CD14-positive monocyte (primary cell): ENCODE results near the gene ACTR2. TPM values are rescaled to one million over a fixed set of nuclear protein-coding genes. Genes with fewer than 3 reads are reported as not detected.
A peak's percentile ranks its signal among the peaks of the same experiment; 100 is the strongest.

Experiments used
- DNase-seq, 3 donors: peaks; one replicate each; pipeline ENCODE4 v3.0.0-alpha.2; 2011 to 2022
- H2AFZ ChIP-seq: 2 replicates; pipeline ENCODE4 v1.6.0; 2012; ENCODE audit warnings: mild to moderate bottlenecking, low read depth, low read length, inconsistent platforms; ENCODE audit not compliant: insufficient read depth, poor library complexity, severe bottlenecking
- H3K27ac ChIP-seq, 2 donors: 1 replicate in 1 of 2; 2 replicates in 1 of 2; pipeline ENCODE4 v1.5.1; 2012 to 2013; ENCODE audit warnings: low read length in 2 of 2, control low read depth in 1 of 2, inconsistent platforms in 1 of 2, low read depth in 1 of 2, mild to moderate bottlenecking in 1 of 2
- H3K27me3 ChIP-seq, 2 donors: one replicate each; pipeline versions ENCODE4 v1.6.0 to v1.6.1; 2011 to 2013; ENCODE audit warnings: low read length in 2 of 2; ENCODE audit not compliant: control insufficient read depth in 2 of 2, insufficient read depth in 2 of 2
- H3K36me3 ChIP-seq, 2 donors: replicated peaks in 1 of 2; 1 replicate in 1 of 2; 2 replicates in 1 of 2; pipeline versions ENCODE4 v1.5.1 to v1.6.1; 2012 to 2013; ENCODE audit warnings: low read length in 2 of 2, control low read depth in 1 of 2, inconsistent platforms in 1 of 2, mild to moderate bottlenecking in 1 of 2; ENCODE audit not compliant: insufficient read depth in 2 of 2, control insufficient read depth in 1 of 2
- H3K4me1 ChIP-seq, 2 donors: 1 replicate in 1 of 2; 2 replicates in 1 of 2; pipeline versions ENCODE4 v1.5.1 to v1.6.1; 2012 to 2013; ENCODE audit warnings: low read length in 2 of 2, control low read depth in 1 of 2, inconsistent platforms in 1 of 2, mild to moderate bottlenecking in 1 of 2, moderate library complexity in 1 of 2; ENCODE audit not compliant: insufficient read depth in 2 of 2, control insufficient read depth in 1 of 2
- H3K4me2 ChIP-seq: replicated peaks from 2 replicates; pipeline ENCODE3; 2012; ENCODE audit warnings: low read length, moderate library complexity, mild to moderate bottlenecking; ENCODE audit not compliant: poor library complexity, severe bottlenecking; ENCODE audit errors: extremely low read depth
- H3K4me3 ChIP-seq, 3 experiments: fragments of 200-600 bp in 1 of 3; sonication (generic) in 1 of 3; replicated peaks in 1 of 3; 1 replicate in 2 of 3; 2 replicates in 1 of 3; pipeline ENCODE4 v1.5.1; 2011 to 2013; ENCODE audit warnings: low read length in 3 of 3, mild to moderate bottlenecking in 3 of 3, control low read depth in 2 of 3, low read depth in 2 of 3, inconsistent platforms in 1 of 3, moderate library complexity in 1 of 3
- H3K79me2 ChIP-seq: 2 replicates; pipeline ENCODE4 v1.6.0; 2012; ENCODE audit warnings: mild to moderate bottlenecking, control low read depth, inconsistent platforms, low read length, moderate library complexity; ENCODE audit not compliant: insufficient read depth
- H3K9ac ChIP-seq: 2 replicates; pipeline ENCODE4 v1.6.0; 2017; ENCODE audit warnings: low read length, mild to moderate bottlenecking; ENCODE audit not compliant: insufficient read depth, poor library complexity, severe bottlenecking
- H3K9me3 ChIP-seq, 2 donors: replicated peaks in 1 of 2; 1 replicate in 1 of 2; 2 replicates in 1 of 2; pipeline versions ENCODE4 v1.5.1 to v1.6.1; 2012 to 2013; ENCODE audit warnings: low read length in 2 of 2, control low read depth in 1 of 2; ENCODE audit not compliant: control insufficient read depth in 1 of 2, insufficient read depth in 1 of 2
- H4K20me1 ChIP-seq: 2 replicates; pipeline ENCODE4 v1.6.0; 2012; ENCODE audit warnings: mild to moderate bottlenecking, low read length, control low read depth, moderate library complexity; ENCODE audit not compliant: insufficient read depth
- H3K27ac Mint-ChIP-seq, 7 donors: one replicate each; pipeline ENCODE4 v1.8.0; 2020; ENCODE audit warnings: mild to moderate bottlenecking in 7 of 7, mixed read lengths in 7 of 7, moderate library complexity in 6 of 7, inconsistent platforms in 2 of 7
- H3K27me3 Mint-ChIP-seq, 3 donors: one replicate each; pipeline ENCODE4 v1.8.0; 2021 to 2022; ENCODE audit warnings: low read depth in 3 of 3, mild to moderate bottlenecking in 3 of 3, mixed read lengths in 3 of 3, moderate library complexity in 3 of 3, inconsistent platforms in 1 of 3
- H3K36me3 Mint-ChIP-seq, 2 donors: one replicate each; pipeline ENCODE4 v1.8.0; 2020; ENCODE audit warnings: mixed read lengths in 2 of 2, inconsistent platforms in 1 of 2, mild to moderate bottlenecking in 1 of 2
- H3K4me1 Mint-ChIP-seq: one replicate; pipeline ENCODE4 v1.8.0; 2020; ENCODE audit warnings: mild to moderate bottlenecking, mixed read lengths
- H3K4me3 Mint-ChIP-seq, 2 donors: one replicate each; pipeline ENCODE4 v1.8.0; 2020; ENCODE audit warnings: mild to moderate bottlenecking in 2 of 2, mixed read lengths in 2 of 2, moderate library complexity in 1 of 2
- H3K9me3 Mint-ChIP-seq, 7 donors: one replicate each; pipeline ENCODE4 v1.8.0; 2020 to 2022; ENCODE audit warnings: mixed read lengths in 7 of 7, mild to moderate bottlenecking in 6 of 7, moderate library complexity in 6 of 7, inconsistent platforms in 2 of 7
- WGBS: methylation state at CpG from one replicate; pipeline ENCODE4 v1.1.5; 2013; ENCODE audit warnings: missing lambda C conversion rate; ENCODE audit not compliant: insufficient coverage; 5-methylcytosine and 5-hydroxymethylcytosine counted together
- intact Hi-C, 2 donors: fragments of 100-400 bp; cut with micrococcal nuclease; formaldehyde crosslinking; loops; one replicate each; pipeline versions ENCODE4 v1.15.0 to v1.15.1; 2023
- polyA plus RNA-seq, 3 donors: library from polyadenylated mRNA; depleted of rRNA in 1 of 3; unstranded in 2 of 3; stranded (reverse) in 1 of 3; fragments of 300-500 nt in 2 of 3; fragments of >200 nt in 1 of 3; fragmentation: Illumina TruSeq in 2 of 3; gene quantifications; 1 replicate in 2 of 3; 2 replicates in 1 of 3; pipeline ENCODE4 v1.2.3, GENCODE V29; 2012 to 2021
- TF ChIP-seq, protein P1 (sequence below): fragments of 200-600 bp; IDR thresholded peaks from one replicate; pipeline ENCODE4 v1.8.0; 2022; ENCODE audit warnings: antibody characterized with exemption, mild to moderate bottlenecking

The ACTR2 gene
- polyA plus RNA-seq, 3 donors = 88.7 to 560 (median 342) TPM

DNA sequence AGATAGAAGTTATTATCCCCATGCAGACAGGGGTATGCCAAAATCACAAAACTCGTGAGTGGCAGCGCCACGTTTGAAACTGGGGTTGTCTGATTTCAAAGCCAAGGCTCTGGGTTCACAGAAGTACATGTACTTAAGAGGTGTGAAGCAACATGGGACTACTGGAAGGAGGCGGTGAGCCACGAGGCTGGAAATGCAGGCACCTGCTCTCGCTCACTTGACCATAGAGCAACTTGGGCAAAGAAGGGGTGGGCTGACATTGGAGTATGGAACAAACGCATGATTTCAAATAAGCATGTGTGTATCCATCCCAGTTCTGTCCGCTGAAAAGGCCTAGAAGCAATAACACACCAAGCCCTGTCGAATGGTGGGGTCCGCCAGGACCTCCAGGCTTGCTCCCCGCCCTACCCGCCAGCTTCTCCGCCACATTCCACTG is 593 bp upstream of the ACTR2 start:
- intact Hi-C loops = loop anchor here (5.0 to 10.0 kb wide), 5 partner anchors 95 to 205 kb away; partner anchors contain the start of genes SPRED2 (in 2 of the 2) and RAB1A (in 1 of the 2)
- TF ChIP-seq, protein P1, sequence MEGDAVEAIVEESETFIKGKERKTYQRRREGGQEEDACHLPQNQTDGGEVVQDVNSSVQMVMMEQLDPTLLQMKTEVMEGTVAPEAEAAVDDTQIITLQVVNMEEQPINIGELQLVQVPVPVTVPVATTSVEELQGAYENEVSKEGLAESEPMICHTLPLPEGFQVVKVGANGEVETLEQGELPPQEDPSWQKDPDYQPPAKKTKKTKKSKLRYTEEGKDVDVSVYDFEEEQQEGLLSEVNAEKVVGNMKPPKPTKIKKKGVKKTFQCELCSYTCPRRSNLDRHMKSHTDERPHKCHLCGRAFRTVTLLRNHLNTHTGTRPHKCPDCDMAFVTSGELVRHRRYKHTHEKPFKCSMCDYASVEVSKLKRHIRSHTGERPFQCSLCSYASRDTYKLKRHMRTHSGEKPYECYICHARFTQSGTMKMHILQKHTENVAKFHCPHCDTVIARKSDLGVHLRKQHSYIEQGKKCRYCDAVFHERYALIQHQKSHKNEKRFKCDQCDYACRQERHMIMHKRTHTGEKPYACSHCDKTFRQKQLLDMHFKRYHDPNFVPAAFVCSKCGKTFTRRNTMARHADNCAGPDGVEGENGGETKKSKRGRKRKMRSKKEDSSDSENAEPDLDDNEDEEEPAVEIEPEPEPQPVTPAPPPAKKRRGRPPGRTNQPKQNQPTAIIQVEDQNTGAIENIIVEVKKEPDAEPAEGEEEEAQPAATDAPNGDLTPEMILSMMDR = no peak
- peak overlapping the region; percentile 79 to 89 (median 89) for H3K4me3 ChIP-seq
- Mint-ChIP-seq H3K4me3 (peak overlapping the region; percentile 93 to 96), H3K9me3 (peaks cover 0 to 2% (median 0%) of the 10 kb centered on the region in 7 donors), H3K4me1 (peaks cover 29% of the 10 kb centered on the region), H3K36me3 (peaks cover 9 to 13% of the 10 kb centered on the region in 2 donors), H3K27me3 (peaks cover 0 to 6% (median 2%) of the 10 kb centered on the region in 3 donors), H3K27ac (peak overlapping the region; percentile 97 to 99 (median 99))
- H3K9ac ChIP-seq = peak overlapping the region; percentile 100
- WGBS = 1% methylated on average over 13 of the region's 13 CpGs
- H3K27ac ChIP-seq = peak overlapping the region; percentile 96 to 99
- peaks cover 34 to 46% of the 10 kb centered on the region in 2 donors for H3K4me1 ChIP-seq
- peaks cover 33% of the 10 kb centered on the region for H4K20me1 ChIP-seq
- H3K27me3 ChIP-seq = no peaks in the 10 kb centered on the region
- H2AFZ ChIP-seq = peak overlapping the region; percentile 81
- DNase-seq = peak in 2 of 3 donors; percentile 39 to 42
- H3K4me2 ChIP-seq = peak overlapping the region; percentile 73
- H3K36me3 ChIP-seq = no peaks in the 10 kb centered on the region
- H3K79me2 ChIP-seq = peaks cover 69% of the 10 kb centered on the region
- no peaks in the 10 kb centered on the region for H3K9me3 ChIP-seq

DNA sequence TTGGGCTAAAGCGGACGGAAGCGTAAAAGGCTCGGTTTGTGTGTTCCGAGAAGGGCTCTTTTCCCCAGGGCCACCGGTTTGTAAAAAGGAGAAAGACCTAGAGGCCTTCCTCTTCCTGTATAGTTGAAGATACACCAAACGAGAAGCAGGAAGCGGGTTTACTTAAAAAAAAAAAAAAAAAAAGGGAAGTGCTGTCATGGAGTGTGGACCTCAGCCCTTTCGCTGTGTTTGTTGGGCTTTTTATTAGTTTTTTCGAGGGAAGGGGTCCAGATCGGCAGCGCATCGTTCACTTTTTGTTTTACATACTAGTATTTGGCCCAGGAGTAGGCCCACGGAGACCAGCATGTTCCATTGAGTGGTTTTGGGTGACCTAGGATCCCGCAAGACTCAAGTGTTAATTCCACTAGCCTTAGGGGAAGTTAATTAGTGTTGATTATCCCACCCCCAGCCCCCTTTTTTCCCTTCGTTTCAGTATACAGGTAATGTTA is 676 bp downstream of the ACTR2 start:
- H3K9ac ChIP-seq = peak overlapping the region; percentile 100
- no peaks in the 10 kb centered on the region for H3K9me3 ChIP-seq
- H3K36me3 ChIP-seq = no peaks in the 10 kb centered on the region
- Mint-ChIP-seq H3K36me3 (peaks cover 9 to 17% of the 10 kb centered on the region in 2 donors), H3K9me3 (peaks cover 0 to 2% (median 0%) of the 10 kb centered on the region in 7 donors), H3K4me1 (peaks cover 40% of the 10 kb centered on the region), H3K27me3 (peaks cover 0 to 6% (median 1%) of the 10 kb centered on the region in 3 donors), H3K4me3 (peak overlapping the region; percentile 86 to 98), H3K27ac (peak overlapping the region; percentile 97 to 100 (median 98))
- H2AFZ ChIP-seq = no peak overlapping the region
- H3K27me3 ChIP-seq = no peaks in the 10 kb centered on the region
- H3K4me3 ChIP-seq = peak overlapping the region; percentile 79 to 92 (median 89)
- H4K20me1 ChIP-seq = peaks cover 46% of the 10 kb centered on the region
- H3K4me2 ChIP-seq = peak overlapping the region; percentile 73
- peak; percentile 80 to 84 (median 82) for DNase-seq
- intact Hi-C loops = loop anchor here (5.0 to 10.0 kb wide), 5 partner anchors 96 to 204 kb away; partner anchors contain the start of genes SPRED2 (in 2 of the 2) and RAB1A (in 1 of the 2)
- no CpG with 5 or more reads among the region's 16 CpGs for WGBS
- H3K4me1 ChIP-seq = peaks cover 44 to 59% of the 10 kb centered on the region in 2 donors
- H3K27ac ChIP-seq = peak overlapping the region; percentile 96 to 99
- TF ChIP-seq, protein P1 = no peak
- H3K79me2 ChIP-seq = peaks cover 82% of the 10 kb centered on the region
